Epithelial cell of esophagus (primary cell): ENCODE measurements around the gene CDH20.

ENCODE experiments used
- DNase-seq: peaks from one replicate; pipeline ENCODE4 v3.0.0; 2010; ENCODE audit warnings: low read depth
- H3K4me3 ChIP-seq: 2 replicates; pipeline ENCODE4 v1.5.1; 2011; ENCODE audit warnings: mild to moderate bottlenecking, low read length, control low read depth
- TF ChIP-seq, protein P1 (sequence below): IDR thresholded peaks from 2 replicates; pipeline ENCODE4 v1.5.1; 2011; ENCODE audit warnings: low read depth, mild to moderate bottlenecking, low read length, control low read depth, inconsistent platforms; ENCODE audit not compliant: insufficient read depth; ENCODE audit errors: missing control alignments

Gene CDH20

GRCh38 chr18:61497422-61497821, 164.2 kb downstream of the CDH20 start:
- DNase-seq, result no peak
- no peak overlapping the region for H3K4me3 ChIP-seq
- TF ChIP-seq, protein P1, sequence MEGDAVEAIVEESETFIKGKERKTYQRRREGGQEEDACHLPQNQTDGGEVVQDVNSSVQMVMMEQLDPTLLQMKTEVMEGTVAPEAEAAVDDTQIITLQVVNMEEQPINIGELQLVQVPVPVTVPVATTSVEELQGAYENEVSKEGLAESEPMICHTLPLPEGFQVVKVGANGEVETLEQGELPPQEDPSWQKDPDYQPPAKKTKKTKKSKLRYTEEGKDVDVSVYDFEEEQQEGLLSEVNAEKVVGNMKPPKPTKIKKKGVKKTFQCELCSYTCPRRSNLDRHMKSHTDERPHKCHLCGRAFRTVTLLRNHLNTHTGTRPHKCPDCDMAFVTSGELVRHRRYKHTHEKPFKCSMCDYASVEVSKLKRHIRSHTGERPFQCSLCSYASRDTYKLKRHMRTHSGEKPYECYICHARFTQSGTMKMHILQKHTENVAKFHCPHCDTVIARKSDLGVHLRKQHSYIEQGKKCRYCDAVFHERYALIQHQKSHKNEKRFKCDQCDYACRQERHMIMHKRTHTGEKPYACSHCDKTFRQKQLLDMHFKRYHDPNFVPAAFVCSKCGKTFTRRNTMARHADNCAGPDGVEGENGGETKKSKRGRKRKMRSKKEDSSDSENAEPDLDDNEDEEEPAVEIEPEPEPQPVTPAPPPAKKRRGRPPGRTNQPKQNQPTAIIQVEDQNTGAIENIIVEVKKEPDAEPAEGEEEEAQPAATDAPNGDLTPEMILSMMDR, result no peak

DNA sequence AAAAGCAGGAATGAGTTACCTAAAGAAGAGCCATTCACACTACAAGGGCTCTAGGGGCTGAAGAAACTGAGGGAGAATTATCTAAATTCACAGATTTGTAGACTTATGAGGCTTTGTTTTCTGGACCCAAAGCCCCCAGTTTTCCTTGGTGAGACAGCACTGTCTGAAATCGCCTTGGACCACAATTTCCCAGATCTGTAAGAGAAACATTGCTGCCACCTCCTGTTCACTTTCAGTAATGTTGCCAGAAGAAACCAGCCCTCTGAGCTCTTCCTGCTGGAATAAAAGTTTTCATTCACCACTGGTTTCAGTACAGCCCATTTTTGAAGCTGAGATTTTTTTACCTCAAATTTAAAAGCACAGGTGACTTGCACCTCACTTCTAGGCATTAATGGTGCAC, 169.2 kb downstream of the CDH20 start:
- peak; percentile 64 for DNase-seq
- TF ChIP-seq, protein P1, result peak; percentile 79
- no peak overlapping the region for H3K4me3 ChIP-seq

DNA sequence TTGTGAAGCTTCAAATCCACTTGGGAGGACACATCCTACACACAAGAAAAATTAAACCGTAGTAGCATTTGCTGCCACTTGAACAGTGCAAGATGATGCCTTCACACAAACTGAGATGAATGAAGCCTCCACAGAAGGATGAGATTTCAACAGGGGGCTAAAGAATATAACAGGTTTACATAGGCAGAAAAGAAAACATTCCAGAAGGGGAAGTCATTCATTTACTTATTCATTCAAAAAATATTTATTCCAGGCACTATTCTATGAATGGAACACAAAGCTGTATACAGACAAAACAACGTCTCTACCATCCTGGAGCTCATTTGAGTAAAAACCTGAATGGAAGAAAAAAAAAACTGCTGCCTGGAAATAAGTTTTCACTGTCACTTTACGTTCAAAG, 170.5 kb downstream of the CDH20 start:
- peak; percentile 21 for DNase-seq
- H3K4me3 ChIP-seq, result no peak overlapping the region
- TF ChIP-seq, protein P1, result no peak

GRCh38 chr18:61528961-61529360, 195.7 kb downstream of the CDH20 start:
- no peak overlapping the region for H3K4me3 ChIP-seq
- TF ChIP-seq, protein P1, result no peak
- DNase-seq, result no peak

GRCh38 chr18:61530681-61531080, 197.5 kb downstream of the CDH20 start:
- TF ChIP-seq, protein P1, result no peak
- DNase-seq, result no peak
- H3K4me3 ChIP-seq, result no peak overlapping the region

DNA sequence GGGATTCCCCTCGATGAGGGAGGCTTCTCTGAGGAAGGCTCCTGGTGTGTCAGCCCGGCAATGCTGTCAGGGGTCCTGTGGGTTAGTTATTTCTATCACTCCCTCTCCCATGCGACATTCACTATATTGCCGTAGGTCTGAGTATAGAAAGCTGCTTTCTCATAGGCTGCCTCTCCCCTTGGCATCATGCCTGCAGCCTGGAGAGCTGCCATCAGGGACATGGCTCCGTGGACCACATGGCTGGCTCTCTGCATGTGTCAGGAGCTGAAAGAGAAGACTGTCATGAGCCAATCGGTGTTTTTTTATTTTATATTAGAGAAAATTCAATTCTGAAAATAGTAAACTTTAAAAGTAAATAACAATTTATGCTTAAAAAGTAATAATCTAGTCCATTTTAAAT, 198.0 kb downstream of the CDH20 start:
- no peak for DNase-seq
- no peak overlapping the region for H3K4me3 ChIP-seq
- TF ChIP-seq, protein P1, result no peak

GRCh38 chr18:61531891-61532290, 198.7 kb downstream of the CDH20 start:
- DNase-seq, result no peak
- no peak overlapping the region for H3K4me3 ChIP-seq
- TF ChIP-seq, protein P1, result no peak
